ENCODE data around the gene ADARB2.

GRCh38 chr10:1674501-1674900, 62.8 kb downstream of the ADARB2 start:
- TF ChIP-seq CTCF (conservative IDR thresholded peaks at IDR 0.05 in 1 of 2, IDR thresholded peaks at IDR 0.05 in 1 of 2; ENCODE audit: low read depth in 1 of 2, low read length in 2 of 2) (no peak), EZH2 (IDR thresholded peaks at IDR 0.05; ENCODE audit: low read length, missing control alignments) (no peak)
